Measurements from ENCODE around the gene PDF.

The PDF gene

DNA sequence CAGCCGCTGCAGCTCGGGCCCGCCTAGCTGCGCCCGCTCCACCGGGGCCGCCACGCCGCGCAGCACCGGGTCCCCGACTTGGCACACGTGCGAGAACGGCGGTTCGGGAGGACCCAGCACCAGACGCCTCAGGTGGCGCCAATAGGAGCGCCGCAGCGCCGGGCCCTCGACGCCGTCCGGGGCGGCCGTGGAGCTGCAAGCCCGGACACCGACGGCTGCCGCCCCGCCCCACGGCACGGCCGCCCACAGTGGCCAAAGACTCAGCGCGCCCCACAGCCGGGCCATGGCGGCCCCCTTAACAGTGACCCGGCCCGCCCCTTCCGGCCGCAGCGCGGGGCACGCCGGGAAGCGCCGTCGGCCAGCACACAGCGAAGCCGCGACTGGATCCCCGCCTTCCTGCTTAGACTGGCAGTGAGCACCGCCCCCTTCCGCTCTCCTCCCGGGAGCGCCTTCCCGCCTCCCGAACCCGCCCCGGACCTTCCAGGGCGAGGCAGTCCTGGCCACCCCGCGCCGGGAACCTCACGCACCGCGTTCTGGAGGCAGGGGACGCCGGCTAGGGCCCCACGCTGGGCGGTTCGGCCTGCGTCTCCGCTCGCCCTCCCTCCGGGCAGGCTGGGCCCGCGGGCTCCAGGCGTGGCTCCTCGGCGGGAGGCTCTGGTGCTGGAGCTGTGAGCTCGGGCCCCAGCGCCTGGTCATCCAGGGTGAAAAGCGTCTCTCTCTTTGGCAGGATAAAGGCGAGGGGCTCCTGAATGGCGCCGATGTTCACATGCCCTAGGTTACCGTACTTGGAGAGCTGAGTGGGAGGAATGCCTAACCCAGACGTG is at the start of gene PDF:
PDF (minus strand) TSS at position 303 of the 824 bp plus-strand sequence; CDS start at position 285, 18 bp downstream.
- peak; percentile 92 to 95 for DNase-seq (ENCODE audit: low read depth in 2 of 2)
- TF ChIP-seq CTCF (IDR thresholded peaks at IDR 0.05; ENCODE audit: low read depth, low read length): no peak
- H3K4me3 ChIP-seq (replicated peaks in 1 of 2; ENCODE audit: low read depth in 2 of 2, low read length in 2 of 2): peak within 1 kb of the TSS; percentile 70 to 74

DNA sequence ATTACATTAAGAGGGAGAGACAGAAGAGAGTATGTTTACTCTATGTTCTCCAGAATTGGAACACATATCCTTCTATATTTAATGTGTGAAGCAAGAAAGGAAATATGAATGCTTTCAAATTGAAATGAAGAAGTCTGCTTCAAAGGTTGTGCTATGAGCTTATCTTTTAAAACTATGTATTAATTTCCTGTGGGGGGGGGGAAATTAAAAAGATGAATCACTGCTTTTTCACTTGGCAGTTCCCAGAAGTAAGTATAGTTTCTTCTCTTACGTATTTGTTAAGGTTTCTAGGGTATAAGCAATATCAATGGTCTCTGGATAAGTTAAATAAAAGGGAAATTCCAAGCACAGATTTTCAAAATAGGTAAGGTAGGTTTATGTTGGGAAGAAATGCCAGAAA is 48.4 kb upstream of the PDF start:
- peak; percentile 41 to 75 for DNase-seq (ENCODE audit: low read depth in 2 of 2)
- TF ChIP-seq CTCF (IDR thresholded peaks at IDR 0.05; ENCODE audit: low read depth, low read length): no peak
- no peak overlapping the region for H3K4me3 ChIP-seq (replicated peaks in 1 of 2; ENCODE audit: low read depth in 2 of 2, low read length in 2 of 2)

DNA sequence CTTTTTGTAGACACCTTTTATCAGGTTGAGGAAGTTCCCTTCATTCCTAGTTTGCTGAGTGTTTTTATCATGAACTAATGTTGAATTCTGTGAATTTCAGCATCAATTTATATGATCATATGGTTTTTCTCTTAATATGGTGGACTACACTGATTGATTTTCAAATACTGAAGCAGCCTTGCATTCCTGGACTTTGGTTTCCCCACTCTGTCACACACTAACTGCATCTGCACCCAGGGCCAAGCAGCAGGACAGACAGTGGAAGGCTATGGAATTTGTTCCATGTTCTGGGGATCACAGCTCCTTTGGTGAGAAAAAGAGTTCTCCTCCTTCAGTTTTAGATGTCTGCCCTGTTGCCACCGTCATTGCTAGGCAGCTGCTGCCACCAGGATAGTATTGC is 47.6 kb upstream of the PDF start:
- no peak overlapping the region for H3K4me3 ChIP-seq (replicated peaks in 1 of 2; ENCODE audit: low read depth in 2 of 2, low read length in 2 of 2)
- TF ChIP-seq CTCF (IDR thresholded peaks at IDR 0.05; ENCODE audit: low read depth, low read length): no peak
- DNase-seq (ENCODE audit: low read depth in 2 of 2): no peak

- TF ChIP-seq CTCF (IDR thresholded peaks at IDR 0.05; ENCODE audit: low read depth, low read length): no peak
These were observed 46.1 kb upstream of the PDF start for GRCh38 chr16:69376393-69377059.

DNA sequence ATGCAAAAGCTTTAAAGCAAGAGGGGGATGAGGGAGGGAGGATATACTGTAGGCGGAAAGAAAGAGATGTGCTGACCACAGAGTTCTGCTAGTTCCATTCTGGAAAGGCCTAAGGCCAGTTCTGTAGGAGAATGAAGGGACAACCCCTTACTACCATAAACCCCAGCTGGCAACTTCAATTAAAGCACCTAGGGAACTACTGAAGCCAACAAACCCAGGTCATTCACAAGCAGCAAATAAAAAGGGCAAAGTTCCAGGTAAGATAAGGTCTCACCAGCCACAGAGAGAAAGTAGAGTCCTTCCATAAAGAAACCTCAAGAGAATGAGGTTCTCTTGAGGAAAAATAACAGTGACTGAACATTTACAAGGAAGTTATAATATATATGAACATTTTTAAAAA is 42.6 kb upstream of the PDF start:
- H3K4me3 ChIP-seq (replicated peaks in 1 of 2; ENCODE audit: low read depth in 2 of 2, low read length in 2 of 2): no peak overlapping the region
- DNase-seq (ENCODE audit: low read depth in 2 of 2): no peak
- no peak for TF ChIP-seq CTCF (IDR thresholded peaks at IDR 0.05; ENCODE audit: low read depth, low read length)

More at GRCh38 chr16:69376393-69377059, 46.1 kb upstream of the PDF start:
- H3K4me3 ChIP-seq (replicated peaks in 1 of 2; ENCODE audit: low read depth in 2 of 2, low read length in 2 of 2): no peak overlapping the region
- no peak for DNase-seq (ENCODE audit: low read depth in 2 of 2)

DNA sequence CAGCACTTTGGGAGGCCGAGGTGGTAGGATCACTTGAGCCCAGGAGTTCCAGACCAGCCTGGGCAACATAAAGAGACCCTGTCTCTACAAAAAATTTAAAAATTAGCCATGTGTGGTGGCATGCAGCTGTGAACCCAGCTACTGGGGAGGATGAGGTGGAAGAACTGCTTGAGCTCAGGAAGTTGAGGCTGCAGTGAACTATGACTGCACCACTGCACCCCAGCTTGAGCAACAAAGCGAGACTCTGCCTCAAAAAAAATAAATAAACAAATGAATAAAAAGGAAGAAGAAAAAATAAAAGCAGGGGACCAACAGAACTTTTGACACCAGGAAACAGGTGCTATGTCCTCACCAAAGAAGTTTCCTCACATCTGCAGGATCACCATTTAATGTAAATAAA is 41.2 kb upstream of the PDF start:
- H3K4me3 ChIP-seq (replicated peaks in 1 of 2; ENCODE audit: low read depth in 2 of 2, low read length in 2 of 2): no peak overlapping the region
- TF ChIP-seq CTCF (IDR thresholded peaks at IDR 0.05; ENCODE audit: low read depth, low read length): no peak
- DNase-seq (ENCODE audit: low read depth in 2 of 2): no peak
